ENCODE results near the gene IFIT2.
"Not testable (repeated sequence)": the region's sequence is repeated elsewhere in the genome, so short reads cannot be mapped to it uniquely, and the experiment has no call there.

The IFIT2 gene

DNA sequence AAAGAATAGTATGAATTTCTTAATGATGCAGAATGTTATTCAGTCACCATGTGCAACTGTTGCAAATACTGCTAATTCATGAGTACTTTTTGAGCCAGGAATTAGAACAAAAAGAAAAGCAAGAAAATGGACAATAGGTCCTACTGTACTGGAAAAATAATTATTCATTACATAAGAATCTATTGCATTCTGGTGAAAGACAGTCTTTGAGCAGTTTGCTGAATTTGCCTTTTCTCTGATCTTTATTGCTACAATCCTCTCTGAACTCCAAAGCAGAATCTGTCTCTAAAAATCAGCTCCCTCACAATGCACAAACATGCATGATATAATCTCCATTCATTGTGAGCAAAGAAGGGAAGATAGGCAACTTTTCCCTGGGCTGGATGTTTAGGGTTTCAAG, 12.8 kb downstream of the IFIT2 start:
- peak; percentile 27 for DNase-seq (ENCODE audit: low read depth)
- H3K4me3 ChIP-seq (ENCODE audit: low read length), result no peak overlapping the region
- no peak for TF ChIP-seq CTCF (conservative IDR thresholded peaks at IDR 0.05; ENCODE audit: low read length)

- not testable (repeated sequence) for H3K4me3 ChIP-seq (ENCODE audit: low read length); DNase-seq (ENCODE audit: low read depth)
These were observed 16.2 kb downstream of the IFIT2 start for GRCh38 chr10:89318047-89318446.

DNA sequence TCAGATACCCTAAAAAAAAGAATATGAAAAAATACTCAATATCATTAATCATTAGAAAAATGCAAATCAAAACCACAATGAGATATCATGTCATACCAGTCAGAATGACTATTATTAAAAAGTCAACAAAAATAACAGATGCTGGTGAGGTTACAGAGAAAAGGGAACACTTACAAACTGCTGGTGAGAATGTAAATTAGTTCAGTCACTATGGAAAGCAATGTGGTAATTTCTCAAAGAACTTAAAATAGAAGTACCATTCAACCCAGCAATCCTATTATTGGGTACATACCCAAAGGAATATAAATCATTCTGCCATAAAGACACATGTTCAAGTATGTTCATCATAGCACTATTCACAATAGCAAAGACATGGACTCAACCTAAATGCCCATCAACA, 23.2 kb downstream of the IFIT2 start:
- not testable (repeated sequence) for DNase-seq (ENCODE audit: low read depth); H3K4me3 ChIP-seq (ENCODE audit: low read length)

- DNase-seq (ENCODE audit: low read depth); H3K4me3 ChIP-seq (ENCODE audit: low read length): not testable (repeated sequence)
These were observed 24.0 kb downstream of the IFIT2 start for GRCh38 chr10:89325856-89326255.

- peak within 1 kb of the TSS; percentile 61 for H3K4me3 ChIP-seq (ENCODE audit: low read length)
- no peak for TF ChIP-seq CTCF (conservative IDR thresholded peaks at IDR 0.05; ENCODE audit: low read length)
- peak; percentile 98 for DNase-seq (ENCODE audit: low read depth)
These were observed 26.1 kb downstream of the IFIT2 start, which contains the start of gene IFIT3 for GRCh38 chr10:89327803-89328441. Gene IFIT3 (plus strand): TSS chr10:89327997. CDS start chr10:89328074, 77 bp downstream.

GRCh38 chr10:89329151-89329550, 27.3 kb downstream of the IFIT2 start:
- TF ChIP-seq CTCF (conservative IDR thresholded peaks at IDR 0.05; ENCODE audit: low read length), result no peak
- DNase-seq (ENCODE audit: low read depth), result no peak
- H3K4me3 ChIP-seq (ENCODE audit: low read length), result no peak overlapping the region

- DNase-seq (ENCODE audit: low read depth); H3K4me3 ChIP-seq (ENCODE audit: low read length): not testable (repeated sequence)
These were observed 28.2 kb downstream of the IFIT2 start for GRCh38 chr10:89330014-89330413.

DNA sequence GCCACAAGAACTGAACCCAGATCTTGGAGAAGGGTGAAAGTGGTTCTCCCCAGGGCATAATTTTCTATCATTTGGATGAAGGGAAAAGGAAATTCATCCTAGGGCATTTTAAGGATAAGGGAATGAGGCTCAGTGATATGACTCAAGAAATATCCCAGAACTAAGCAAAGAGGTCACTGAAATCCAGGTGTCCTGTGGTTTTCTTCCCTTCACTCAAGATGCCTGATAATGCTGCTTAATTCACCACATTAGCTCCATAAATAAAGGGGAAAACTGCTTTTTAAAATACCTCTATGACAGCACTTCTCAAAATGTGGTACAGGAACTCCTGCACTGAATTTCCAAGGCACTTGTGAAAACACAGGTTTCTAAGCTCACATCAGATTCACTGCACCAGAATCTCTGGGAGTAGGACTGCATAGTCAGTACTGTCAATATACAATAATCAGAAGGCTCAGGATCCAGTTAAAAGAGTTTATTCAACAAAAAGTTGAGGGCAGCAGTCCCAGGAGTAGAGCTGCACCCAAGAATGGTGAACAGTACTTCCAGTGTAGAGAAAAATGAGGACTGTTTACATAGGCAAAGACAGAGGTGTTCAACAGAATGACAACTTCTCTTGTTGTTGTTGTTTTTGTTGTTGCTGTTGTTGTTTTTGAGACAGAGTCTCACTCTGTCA, 28.8 kb downstream of the IFIT2 start:
- DNase-seq (ENCODE audit: low read depth), result no peak
- H3K4me3 ChIP-seq (ENCODE audit: low read length), result no peak overlapping the region

GRCh38 chr10:89331487-89332122, 29.8 kb downstream of the IFIT2 start:
- H3K4me3 ChIP-seq (ENCODE audit: low read length); DNase-seq (ENCODE audit: low read depth): not testable (repeated sequence)

More for the DNA sequence above, 28.8 kb downstream of the IFIT2 start:
- TF ChIP-seq CTCF (conservative IDR thresholded peaks at IDR 0.05; ENCODE audit: low read length), result no peak
